NCI-H2171 (cell line): ENCODE measurements around the gene ARID4B.
A peak's percentile ranks its signal among the peaks of the same experiment; 100 is the strongest.
"Not testable (repeated sequence)": the region's sequence is repeated elsewhere in the genome, so short reads cannot be mapped to it uniquely, and the experiment has no call there.

Source experiments
- DNase-seq: peaks from one replicate; lab custom pipeline; 2025; lab: John Stamatoyannopoulos, UW

ARID4B gene

DNA sequence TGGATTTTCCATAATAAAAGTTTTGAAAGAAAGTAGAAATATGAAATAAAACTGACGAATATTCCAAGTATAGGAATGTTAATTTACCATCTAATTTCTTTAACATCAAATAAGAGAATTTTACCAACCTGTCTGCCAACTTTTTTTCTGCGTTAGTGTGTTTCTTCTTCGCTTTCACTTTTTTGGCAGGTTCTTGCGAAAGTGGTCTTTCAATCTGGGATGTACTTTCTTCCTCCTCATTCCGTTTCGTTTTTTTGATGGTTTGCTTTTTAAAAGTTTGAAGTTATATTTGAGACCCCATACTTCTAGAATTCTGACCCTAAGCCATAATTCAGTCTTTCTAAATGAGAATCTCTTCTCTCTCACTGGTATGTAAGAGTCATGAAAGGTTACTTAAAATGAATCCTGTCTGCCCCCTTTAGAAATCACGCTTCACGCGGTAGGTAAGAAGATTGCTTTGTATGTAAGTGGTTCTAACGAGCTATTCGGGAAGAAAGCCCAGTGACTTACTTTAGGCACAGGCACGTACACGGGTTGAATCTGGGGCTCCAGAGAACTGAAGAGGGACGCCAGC, 167.5 kb downstream of the ARID4B start:
- DNase-seq: no peak

- not testable (repeated sequence) for DNase-seq
Observed at GRCh38 chr1:235159930-235160329, 168.0 kb downstream of the ARID4B start.

GRCh38 chr1:235159284-235159683, 168.7 kb downstream of the ARID4B start:
- not testable (repeated sequence) for DNase-seq

DNA sequence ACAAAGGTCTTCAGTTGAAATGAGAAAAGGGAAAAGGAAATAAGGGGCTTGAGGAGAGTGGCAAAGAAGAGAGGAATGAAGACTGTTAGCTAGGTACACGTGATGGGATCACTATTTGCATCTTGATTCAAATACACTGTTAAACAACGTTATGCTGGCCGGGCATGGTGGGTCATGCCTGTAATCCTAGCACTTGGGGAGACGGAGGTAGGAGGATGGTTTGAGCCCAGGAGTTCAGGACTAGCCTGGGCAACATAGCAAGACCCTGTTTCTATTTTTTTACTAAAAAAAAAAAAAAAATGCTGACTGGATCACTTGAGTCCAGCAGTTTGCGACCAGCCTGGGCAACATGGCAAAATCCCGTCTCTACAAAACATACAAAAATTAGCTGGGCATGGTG, 169.3 kb downstream of the ARID4B start:
- DNase-seq: no peak

DNA sequence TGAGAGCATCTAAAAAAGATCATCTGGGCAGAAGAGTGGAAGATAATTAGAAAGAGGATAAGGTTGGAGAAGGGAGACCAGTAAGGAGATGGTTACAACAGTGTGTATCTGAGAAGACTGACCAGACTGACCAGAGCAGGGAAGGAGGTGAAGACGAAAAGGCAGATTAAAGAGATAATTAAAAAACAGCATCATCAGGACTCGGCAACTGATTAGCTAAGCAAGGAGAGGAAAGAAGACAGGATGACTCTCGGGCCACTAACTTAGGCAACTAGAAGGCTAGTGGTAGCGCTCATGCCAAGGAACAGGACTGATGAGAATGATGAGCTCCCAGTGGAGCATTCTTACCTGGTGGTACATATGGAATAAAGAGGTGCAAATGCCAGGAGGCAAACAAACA, 170.8 kb downstream of the ARID4B start:
- no peak for DNase-seq

DNA sequence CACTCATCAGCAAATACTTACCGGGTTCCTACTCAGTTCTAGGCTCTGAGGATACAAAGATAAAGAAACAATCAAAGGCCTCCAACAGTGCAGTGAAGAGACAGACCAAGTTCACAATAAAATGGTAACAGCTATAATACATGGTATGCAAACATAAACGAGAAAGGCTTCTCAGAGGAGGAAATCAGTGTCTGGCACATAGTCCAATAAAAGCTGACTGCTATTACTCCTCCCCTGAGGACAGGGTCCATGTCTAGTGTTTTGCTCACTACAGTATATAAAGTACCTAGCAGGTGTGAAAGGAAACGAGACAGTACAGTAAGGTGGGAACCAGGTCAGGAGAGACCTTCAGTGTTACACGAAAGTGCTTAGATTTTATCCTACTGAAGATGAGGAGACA, 171.2 kb downstream of the ARID4B start:
- no peak for DNase-seq

DNA sequence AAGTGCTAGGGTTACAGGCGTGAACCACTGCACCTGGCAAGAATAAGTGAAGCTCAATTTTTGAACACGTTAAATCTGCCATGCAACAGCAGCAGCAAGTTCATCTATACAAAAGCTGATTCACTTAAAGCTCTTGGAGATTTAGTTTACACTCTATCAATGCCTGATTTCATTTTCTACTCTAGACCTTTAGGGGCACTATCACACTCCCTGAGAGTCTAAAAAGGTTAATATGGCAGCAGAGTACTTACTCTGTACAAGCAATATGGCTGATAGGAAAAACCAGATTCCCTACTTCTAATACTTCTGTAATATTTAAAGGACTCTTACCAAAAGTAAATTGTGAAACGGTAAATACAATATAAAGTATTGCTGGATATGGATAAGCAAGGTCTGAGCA, 171.7 kb downstream of the ARID4B start:
- no peak for DNase-seq

GRCh38 chr1:235152235-235152634, 175.7 kb downstream of the ARID4B start:
- DNase-seq: no peak

- DNase-seq: no peak
Observed at GRCh38 chr1:235151033-235151432, 176.9 kb downstream of the ARID4B start.

GRCh38 chr1:235149824-235150223, 178.2 kb downstream of the ARID4B start:
- DNase-seq: no peak

- DNase-seq: no peak
Observed at GRCh38 chr1:235147269-235147668, 180.7 kb downstream of the ARID4B start.

- DNase-seq: no peak
Observed at GRCh38 chr1:235145639-235146038, 182.3 kb downstream of the ARID4B start.

- DNase-seq: no peak
Observed at GRCh38 chr1:235142991-235143390, 185.0 kb downstream of the ARID4B start.

GRCh38 chr1:235139315-235139714, 188.7 kb downstream of the ARID4B start:
- DNase-seq: no peak

DNA sequence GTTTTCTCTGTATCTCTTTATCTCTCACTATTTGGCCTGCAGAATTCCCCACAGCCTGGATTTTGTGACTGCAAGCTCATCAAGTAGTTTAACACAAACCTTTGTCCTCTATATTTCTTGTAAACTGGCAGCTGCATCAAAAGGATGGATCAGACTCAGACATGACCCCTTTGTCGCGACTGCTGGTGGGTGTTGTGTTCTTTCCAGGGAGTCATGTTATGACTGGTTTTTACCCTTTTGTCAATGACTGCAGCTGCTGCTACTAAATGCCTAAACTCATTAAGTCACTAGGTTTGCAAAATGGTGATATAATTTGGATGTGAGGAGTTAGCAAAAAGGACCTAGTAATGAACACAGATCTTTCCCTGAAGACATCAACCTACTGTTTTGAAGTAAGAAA, 189.2 kb downstream of the ARID4B start:
- no peak for DNase-seq

- DNase-seq: no peak
Observed at GRCh38 chr1:235136111-235136510, 191.9 kb downstream of the ARID4B start.

- DNase-seq: no peak
Observed at GRCh38 chr1:235134171-235134570, 193.8 kb downstream of the ARID4B start.

DNA sequence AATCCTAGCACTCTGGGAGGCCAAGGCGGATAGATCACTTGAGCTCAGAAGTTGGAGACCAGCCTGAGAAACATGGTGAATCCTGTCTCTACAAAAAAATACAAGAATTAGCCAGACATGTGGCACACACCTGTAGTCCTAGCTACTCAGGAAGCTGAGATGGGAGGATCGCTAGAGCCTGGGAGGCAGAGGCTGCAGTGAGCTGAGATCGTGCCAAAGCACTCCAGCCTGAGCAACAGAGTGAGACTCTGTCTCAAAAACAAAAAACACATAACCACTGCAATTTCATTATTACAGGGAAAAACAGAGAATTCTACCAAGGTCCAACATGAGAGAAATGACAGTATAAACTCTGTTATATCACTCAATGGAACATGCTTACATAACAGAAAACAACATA, 194.9 kb downstream of the ARID4B start:
- DNase-seq: no peak

DNA sequence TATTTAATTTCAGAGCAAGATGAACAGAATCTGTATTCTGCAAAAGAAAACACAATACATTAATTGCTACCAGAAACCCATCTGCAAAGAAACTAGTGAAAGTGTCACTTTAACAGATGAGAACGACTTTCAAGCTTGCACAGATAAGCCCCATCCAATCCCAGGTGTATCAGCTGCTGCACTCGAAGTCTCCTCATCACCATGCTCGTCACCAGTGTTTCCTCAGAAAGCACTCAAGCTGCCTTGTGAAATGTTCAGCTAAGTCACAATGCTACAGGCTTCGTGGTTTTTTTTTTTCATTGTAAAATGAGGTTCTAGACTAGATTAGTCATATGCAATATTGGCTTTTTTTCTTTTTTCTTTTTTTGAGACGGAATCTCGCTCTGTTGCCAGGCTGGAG, 196.0 kb downstream of the ARID4B start:
- DNase-seq: no peak

- no peak for DNase-seq
Observed at GRCh38 chr1:235130766-235131270, 197.2 kb downstream of the ARID4B start.

DNA sequence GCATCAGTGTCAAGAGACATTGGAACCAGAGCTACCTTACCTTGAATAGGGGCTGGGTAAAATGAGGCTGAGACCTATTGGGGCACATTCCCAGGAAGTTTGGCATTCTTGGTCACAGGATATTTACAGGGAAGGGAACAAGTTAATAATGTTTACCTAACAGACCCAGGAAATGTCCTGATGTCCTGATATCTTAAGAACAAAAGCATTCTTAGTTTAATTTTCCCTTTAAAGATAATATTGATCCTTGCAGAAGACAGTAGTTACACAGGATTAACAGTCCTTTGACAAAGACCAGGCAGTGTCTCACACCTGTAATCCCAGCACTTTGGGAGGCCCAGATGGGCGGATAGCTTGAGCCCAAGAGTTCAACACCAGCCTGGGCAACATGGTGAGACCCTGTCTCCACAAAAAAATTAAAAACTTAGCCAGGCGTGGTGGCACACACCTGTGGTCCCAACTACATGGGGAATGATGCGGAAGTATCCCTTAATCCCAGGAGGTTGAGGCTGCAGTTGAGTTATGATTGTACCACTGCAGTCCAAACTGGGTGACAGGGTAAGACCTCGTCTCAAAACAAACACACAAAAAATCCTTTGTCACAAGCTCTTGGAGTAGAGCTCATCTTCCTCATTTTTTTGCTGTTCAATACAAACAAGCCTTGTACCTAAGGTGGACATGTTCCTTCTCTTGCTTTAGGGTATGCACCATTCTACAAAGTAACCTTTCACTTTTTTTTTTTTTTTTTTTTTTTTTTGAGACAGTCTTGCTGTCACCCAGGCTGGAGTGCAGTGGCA, 198.0 kb downstream of the ARID4B start:
- DNase-seq: no peak

GRCh38 chr1:235128456-235129328, 199.3 kb downstream of the ARID4B start, which contains the start of gene TOMM20:
TSS of gene TOMM20 (minus strand) at chr1:235128837. CDS start at chr1:235128715, 122 bp downstream.
- peak; percentile 94 for DNase-seq
